Stimulated activated CD8-positive, alpha-beta memory T cell treated with anti-CD3 and anti-CD28 coated beads, Interleukin-12 subunit alpha, Interleukin-12 subunit beta, amount 100 ng/mL, for 4 hours (primary cell): ENCODE data around the gene ZNF319.

Experiments used
- DNase-seq: peaks from one replicate; pipeline ENCODE4 v3.0.0-alpha.2; 2020; ENCODE audit warnings: low read depth

ZNF319 gene

DNA sequence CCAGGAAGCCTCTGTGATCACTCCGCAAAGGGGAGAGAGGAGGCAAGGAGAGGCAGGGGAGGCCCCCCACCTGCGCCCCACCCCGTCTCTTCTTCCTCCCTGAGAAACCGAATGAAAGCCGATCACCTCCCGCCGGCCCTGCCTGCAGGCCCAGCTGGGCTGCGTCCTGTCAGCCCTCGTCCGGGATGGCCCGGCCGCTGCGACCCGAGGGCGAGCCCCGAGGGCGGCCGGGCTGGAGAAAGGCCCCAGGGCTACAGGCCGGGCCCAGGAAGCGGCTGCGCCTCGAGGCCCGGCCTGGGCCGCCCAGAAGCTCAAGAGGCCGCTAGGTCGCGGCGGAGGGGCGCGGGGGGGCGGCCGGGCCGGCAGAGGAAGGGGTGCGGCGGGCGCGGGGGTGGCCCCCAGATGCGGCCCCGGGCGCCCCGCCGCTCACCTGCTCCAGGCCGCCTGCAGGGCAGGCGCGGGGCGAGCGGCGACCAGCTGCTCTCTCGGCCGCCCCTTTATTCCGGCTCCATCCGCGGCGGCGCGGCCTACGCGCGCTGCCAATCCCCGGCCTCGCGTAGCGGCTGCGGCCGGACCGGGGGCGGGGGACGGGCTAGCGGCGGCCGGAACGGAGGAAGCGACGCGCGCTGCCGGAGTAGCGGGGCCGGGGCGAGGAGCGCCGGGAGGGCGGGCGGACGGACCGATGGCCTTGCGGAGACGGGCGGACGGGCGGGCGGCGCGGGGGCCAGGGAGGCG lies at the start of gene ZNF319:
Gene ZNF319, minus strand, starts transcription at position 702 of the 735 bp plus-strand sequence. CDS start 2,407 bp downstream, outside the sequence.
- DNase-seq, result no peak

DNA sequence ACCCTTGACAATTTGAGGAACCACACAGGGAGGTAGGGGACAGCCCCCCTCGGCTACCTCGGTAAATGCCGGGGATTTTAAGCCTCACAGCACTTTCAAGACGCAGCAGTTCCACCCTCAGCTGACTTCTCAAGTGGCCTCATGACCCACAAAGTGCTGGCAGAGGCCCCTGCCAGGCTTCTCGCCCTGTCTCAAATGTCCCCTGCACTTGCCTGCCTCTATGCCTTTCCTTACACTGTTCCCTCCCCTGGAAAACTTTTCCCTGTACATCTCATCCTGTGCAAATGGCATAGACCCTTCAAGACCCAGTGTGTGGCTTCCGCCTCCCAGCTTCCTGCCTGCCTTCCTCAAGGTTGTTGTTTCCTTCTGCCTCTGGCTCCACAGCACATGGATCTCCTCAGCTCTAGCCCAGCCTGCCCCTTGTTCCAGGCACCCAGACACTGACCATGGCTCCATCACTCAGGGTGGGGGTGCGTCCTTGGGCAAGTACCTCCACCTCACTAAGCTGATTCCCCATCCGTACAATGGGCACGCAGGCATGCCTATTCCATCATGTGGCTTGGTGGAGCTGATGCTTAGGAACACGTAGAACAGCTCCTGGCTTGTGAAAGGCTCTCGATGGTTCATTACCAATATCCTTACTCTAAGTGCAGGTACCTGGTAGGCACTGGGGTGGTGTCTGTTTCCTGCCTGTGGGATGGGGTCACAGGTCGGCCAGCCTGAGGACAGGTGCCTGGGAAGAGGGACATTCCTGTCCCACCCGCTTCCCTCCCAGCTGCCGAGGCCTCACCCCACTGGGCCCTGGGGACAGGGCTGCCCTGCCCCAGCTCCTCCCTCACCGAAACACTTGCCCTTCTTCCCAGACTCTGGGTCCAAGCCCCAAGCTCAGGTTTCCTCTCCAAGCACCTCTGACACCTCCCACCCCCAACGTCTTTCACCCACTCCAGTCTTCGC lies 49.0 kb upstream of the ZNF319 start:
- DNase-seq, result no peak

GRCh38 chr16:58048494-58049231 lies 48.2 kb upstream of the ZNF319 start:
- DNase-seq, result no peak

GRCh38 chr16:58047557-58048348 lies 47.3 kb upstream of the ZNF319 start:
- no peak for DNase-seq

GRCh38 chr16:58046936-58047335 lies 46.5 kb upstream of the ZNF319 start:
- DNase-seq, result no peak

- DNase-seq, result no peak
Measured at GRCh38 chr16:58046054-58046881, 45.8 kb upstream of the ZNF319 start.

GRCh38 chr16:58045096-58045495 lies 44.6 kb upstream of the ZNF319 start:
- no peak for DNase-seq

GRCh38 chr16:58044266-58045019 lies 44.0 kb upstream of the ZNF319 start:
- no peak for DNase-seq

DNA sequence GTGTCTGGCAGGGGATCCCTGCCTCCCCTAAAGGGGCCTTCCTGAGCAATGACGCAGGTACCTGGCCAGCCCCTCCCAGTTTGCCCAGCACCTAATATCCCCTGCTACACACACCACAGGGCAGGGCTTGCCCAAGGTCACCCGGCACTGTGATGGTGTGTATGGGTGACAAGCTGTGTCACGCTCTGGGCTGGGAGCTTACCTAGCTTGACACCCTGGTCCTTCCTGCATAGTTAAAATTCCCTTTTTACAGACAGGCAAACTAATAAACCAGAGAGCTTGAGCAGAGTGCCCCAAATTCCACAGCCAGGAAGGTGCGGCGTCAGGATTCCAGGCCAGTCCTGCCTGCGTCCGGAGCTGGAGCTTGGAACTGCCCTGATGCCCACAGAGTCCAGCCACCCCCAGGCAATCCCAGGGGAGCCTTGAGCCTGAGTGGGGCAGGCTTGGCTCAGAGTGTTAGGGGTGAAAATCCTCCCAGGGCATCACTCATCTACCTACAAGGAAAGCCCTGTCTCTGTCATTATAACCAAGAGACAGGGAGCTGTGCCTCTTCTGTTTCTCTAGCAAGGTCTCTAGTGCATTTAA lies 43.2 kb upstream of the ZNF319 start:
- no peak for DNase-seq

GRCh38 chr16:58042886-58043515 lies 42.5 kb upstream of the ZNF319 start:
- DNase-seq, result no peak

DNA sequence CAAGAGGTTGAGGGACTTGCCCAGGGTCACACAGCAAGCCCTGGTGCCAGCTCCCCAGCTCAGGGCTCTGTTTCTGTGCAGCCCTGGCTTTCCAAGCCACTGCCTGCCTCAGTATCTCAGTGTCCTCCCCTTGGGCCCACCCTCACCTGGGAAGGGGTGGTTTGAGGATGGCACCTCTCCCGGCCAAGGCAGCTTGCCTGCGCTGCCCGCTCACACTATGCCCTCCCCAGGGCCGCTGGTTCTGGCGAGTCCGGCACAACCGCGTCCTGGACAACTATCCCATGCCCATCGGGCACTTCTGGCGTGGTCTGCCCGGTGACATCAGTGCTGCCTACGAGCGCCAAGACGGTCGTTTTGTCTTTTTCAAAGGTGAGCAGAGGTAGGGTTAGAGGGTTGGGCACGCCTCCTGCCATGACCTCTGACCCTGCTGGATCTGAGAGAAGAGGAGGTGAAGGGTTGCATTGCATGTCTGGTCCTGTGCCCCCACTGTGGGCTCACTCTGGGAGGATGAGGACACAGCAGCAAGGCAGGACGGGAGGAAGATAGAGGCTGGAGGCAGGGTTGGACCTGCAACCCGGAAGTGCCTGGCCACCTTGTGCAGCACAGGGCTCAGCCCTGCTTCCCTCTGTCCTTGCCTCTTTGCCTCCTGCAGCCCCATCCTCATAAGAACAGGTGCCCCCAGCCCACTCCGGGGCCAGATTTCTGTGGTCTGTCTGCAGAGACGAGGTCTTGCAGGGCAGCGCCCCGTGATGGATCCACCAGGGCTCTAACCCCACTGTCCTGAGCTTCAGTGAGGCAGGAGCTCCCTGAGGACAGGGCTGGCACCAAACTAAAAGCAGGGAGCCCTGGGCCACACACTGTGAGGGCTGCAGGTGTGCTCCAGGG lies 41.8 kb upstream of the ZNF319 start:
- no peak for DNase-seq

- DNase-seq, result no peak
Measured at GRCh38 chr16:58041628-58041955, 41.1 kb upstream of the ZNF319 start.

GRCh38 chr16:58040945-58041627 lies 40.6 kb upstream of the ZNF319 start:
- no peak for DNase-seq

GRCh38 chr16:58040496-58040846 lies 40.0 kb upstream of the ZNF319 start:
- no peak for DNase-seq

- DNase-seq, result no peak
Measured at GRCh38 chr16:58039829-58040495, 39.5 kb upstream of the ZNF319 start.

- no peak for DNase-seq
Measured at GRCh38 chr16:58038219-58038641, 37.8 kb upstream of the ZNF319 start.
